Measurements from ENCODE around the gene SLC10A1.

DNA sequence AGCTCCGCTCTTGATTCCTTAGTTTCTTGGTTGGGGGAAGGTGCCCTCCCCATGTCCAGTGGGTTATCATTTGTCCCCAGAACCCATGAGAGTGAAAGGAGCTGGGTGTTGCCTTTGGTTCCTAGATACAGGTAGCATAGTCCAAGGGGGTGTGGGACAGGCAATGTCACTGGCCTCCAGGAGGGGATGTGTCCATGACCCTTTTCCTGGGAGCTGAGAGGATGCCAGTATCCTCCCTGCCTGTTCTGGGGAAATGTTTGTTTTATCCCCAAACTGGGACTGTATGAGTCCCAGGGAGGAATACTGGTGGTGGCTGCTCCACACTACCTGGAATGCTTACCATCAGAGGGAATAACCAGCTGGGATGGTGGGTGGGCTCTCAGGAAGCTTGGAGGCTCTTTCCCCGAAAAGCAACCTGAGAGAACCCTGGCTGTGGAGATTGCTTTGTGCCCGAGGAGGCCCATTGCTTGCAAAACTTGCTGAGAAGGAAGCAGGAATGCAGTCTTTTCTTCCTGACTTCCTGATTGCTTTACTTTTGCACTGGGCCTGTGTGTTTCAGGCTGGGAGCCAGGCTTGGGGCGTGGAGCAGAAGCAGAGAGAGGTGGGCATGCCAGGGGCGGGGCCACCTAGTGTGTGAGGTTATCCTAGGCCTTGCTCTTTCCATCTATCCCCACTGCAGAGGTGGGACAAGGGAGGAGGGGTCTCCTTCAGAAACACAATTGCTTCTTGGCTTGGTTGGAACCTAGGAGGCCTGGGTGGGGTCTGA, 715 bp upstream of the SLC10A1 start:
- TF ChIP-seq EZH2phosphoT487 (IDR thresholded peaks at IDR 0.05; ENCODE audit: insufficient read depth, low read depth): no peak
- TF ChIP-seq EZH2 (IDR thresholded peaks at IDR 0.05; ENCODE audit: insufficient read depth, poor library complexity, severe bottlenecking): no peak

All from GM23248 (cell line).